ENCODE data around the gene MARCHF9.
A peak's percentile ranks its signal among the peaks of the same experiment; 100 is the strongest.

The MARCHF9 gene

GRCh38 chr12:57795354-57795753, 40.5 kb downstream of the MARCHF9 start:
- H3K4me3 Mint-ChIP-seq, result no peak overlapping the region
- ATAC-seq (no peak), DNase-seq (no peak)
- peaks cover 42% of the 10 kb centered on the region for H3K36me3 Mint-ChIP-seq (ENCODE audit: low read depth)
- H3K9me3 Mint-ChIP-seq, result no peaks in the 10 kb centered on the region
- peaks cover 8% of the 10 kb centered on the region for H3K4me1 Mint-ChIP-seq
- no peak overlapping the region for H3K27ac Mint-ChIP-seq
- no peaks in the 10 kb centered on the region for H3K27me3 Mint-ChIP-seq

GRCh38 chr12:57796996-57797395, 42.1 kb downstream of the MARCHF9 start:
- peaks cover 6% of the 10 kb centered on the region for H3K4me1 Mint-ChIP-seq
- no peak overlapping the region for H3K4me3 Mint-ChIP-seq
- ATAC-seq (no peak), DNase-seq (no peak)
- H3K9me3 Mint-ChIP-seq, result no peaks in the 10 kb centered on the region
- no peaks in the 10 kb centered on the region for H3K27me3 Mint-ChIP-seq
- H3K27ac Mint-ChIP-seq, result no peak overlapping the region
- peaks cover 34% of the 10 kb centered on the region for H3K36me3 Mint-ChIP-seq (ENCODE audit: low read depth)

- Mint-ChIP-seq H3K4me1 (peaks cover 5% of the 10 kb centered on the region), H3K9me3 (no peaks in the 10 kb centered on the region), H3K27ac (no peak overlapping the region), H3K4me3 (no peak overlapping the region), H3K36me3 (ENCODE audit: low read depth) (peaks cover 33% of the 10 kb centered on the region), H3K27me3 (no peaks in the 10 kb centered on the region)
- ATAC-seq (no peak), DNase-seq (no peak)
These were observed 43.0 kb downstream of the MARCHF9 start for GRCh38 chr12:57797933-57798332.

- peaks cover 19% of the 10 kb centered on the region for H3K36me3 Mint-ChIP-seq (ENCODE audit: low read depth)
- no peak overlapping the region for H3K4me3 Mint-ChIP-seq
- DNase-seq (no peak), ATAC-seq (no peak)
- peaks cover 3% of the 10 kb centered on the region for H3K4me1 Mint-ChIP-seq
- H3K9me3 Mint-ChIP-seq, result no peaks in the 10 kb centered on the region
- H3K27ac Mint-ChIP-seq, result peak overlapping the region; percentile 7
- H3K27me3 Mint-ChIP-seq, result no peaks in the 10 kb centered on the region
These were observed 46.1 kb downstream of the MARCHF9 start for GRCh38 chr12:57800965-57801364.

GRCh38 chr12:57802607-57803006, 47.7 kb downstream of the MARCHF9 start:
- H3K4me3 Mint-ChIP-seq, result no peak overlapping the region
- no peaks in the 10 kb centered on the region for H3K9me3 Mint-ChIP-seq
- no peaks in the 10 kb centered on the region for H3K27me3 Mint-ChIP-seq
- DNase-seq, result no peak
- peaks cover 3% of the 10 kb centered on the region for H3K4me1 Mint-ChIP-seq
- peaks cover 10% of the 10 kb centered on the region for H3K36me3 Mint-ChIP-seq (ENCODE audit: low read depth)
- ATAC-seq, result no peak
- H3K27ac Mint-ChIP-seq, result no peak overlapping the region

- H3K27ac Mint-ChIP-seq, result no peak overlapping the region
- ATAC-seq, result no peak
- H3K4me1 Mint-ChIP-seq, result peaks cover 3% of the 10 kb centered on the region
- no peaks in the 10 kb centered on the region for H3K27me3 Mint-ChIP-seq
- peak; percentile 42 for DNase-seq
- H3K4me3 Mint-ChIP-seq, result no peak overlapping the region
- H3K36me3 Mint-ChIP-seq (ENCODE audit: low read depth), result peaks cover 10% of the 10 kb centered on the region
- no peaks in the 10 kb centered on the region for H3K9me3 Mint-ChIP-seq
These were observed 48.5 kb downstream of the MARCHF9 start for GRCh38 chr12:57803319-57803893.

- ATAC-seq (no peak), DNase-seq (no peak)
- H3K27ac Mint-ChIP-seq, result no peak overlapping the region
- peaks cover 10% of the 10 kb centered on the region for H3K36me3 Mint-ChIP-seq (ENCODE audit: low read depth)
- no peaks in the 10 kb centered on the region for H3K27me3 Mint-ChIP-seq
- no peaks in the 10 kb centered on the region for H3K9me3 Mint-ChIP-seq
- H3K4me1 Mint-ChIP-seq, result peaks cover 3% of the 10 kb centered on the region
- H3K4me3 Mint-ChIP-seq, result no peak overlapping the region
These were observed 51.8 kb downstream of the MARCHF9 start for GRCh38 chr12:57806677-57807076.

- no peaks in the 10 kb centered on the region for H3K27me3 Mint-ChIP-seq
- no peak for DNase-seq
- no peaks in the 10 kb centered on the region for H3K9me3 Mint-ChIP-seq
- no peak overlapping the region for H3K27ac Mint-ChIP-seq
- peaks cover 3% of the 10 kb centered on the region for H3K4me1 Mint-ChIP-seq
- ATAC-seq, result no peak
- no peak overlapping the region for H3K4me3 Mint-ChIP-seq
- peaks cover 10% of the 10 kb centered on the region for H3K36me3 Mint-ChIP-seq (ENCODE audit: low read depth)
These were observed 52.4 kb downstream of the MARCHF9 start for GRCh38 chr12:57807285-57807684.

GRCh38 chr12:57808351-57808750, 53.4 kb downstream of the MARCHF9 start:
- Mint-ChIP-seq H3K4me1 (peaks cover 3% of the 10 kb centered on the region), H3K9me3 (no peaks in the 10 kb centered on the region), H3K27ac (no peak overlapping the region), H3K4me3 (no peak overlapping the region), H3K36me3 (ENCODE audit: low read depth) (peaks cover 7% of the 10 kb centered on the region), H3K27me3 (no peaks in the 10 kb centered on the region)
- no peak for ATAC-seq
- no peak for DNase-seq

GRCh38 chr12:57809425-57809824, 54.5 kb downstream of the MARCHF9 start:
- DNase-seq (no peak), ATAC-seq (no peak)
- H3K9me3 Mint-ChIP-seq, result no peaks in the 10 kb centered on the region
- H3K27me3 Mint-ChIP-seq, result no peaks in the 10 kb centered on the region
- no peaks in the 10 kb centered on the region for H3K4me1 Mint-ChIP-seq
- peaks cover 3% of the 10 kb centered on the region for H3K36me3 Mint-ChIP-seq (ENCODE audit: low read depth)
- no peak overlapping the region for H3K27ac Mint-ChIP-seq
- H3K4me3 Mint-ChIP-seq, result no peak overlapping the region
